Motor neuron (in vitro differentiated cells): ENCODE results near the gene FUNDC1. TPM values are rescaled to one million over a fixed set of nuclear protein-coding genes. Genes with fewer than 3 reads are reported as not detected.

Experiments
- total RNA-seq, 8 experiments: library from RNA; unstranded; fragments of 300-600 nt; gene quantifications; 2 replicates each; pipeline versions ENCODE4 v1.2.3 to v1.2.4, GENCODE V29; 2022

Gene FUNDC1
- total RNA-seq, 8 experiments from 2014 or later: 11.2 to 34.3 (median 17.2) TPM

Other genes starting within 250 kb of the FUNDC1 start
- gene EFHC2, start 199.2 kb downstream of the FUNDC1 start, total RNA-seq: 10 to 100 TPM in 1 of 8 experiments, 1 to 10 TPM in 1, under 1 TPM in 5, not detected in 1; 0.41 to 14.3 (median 0.92) TPM